ENCODE measurements around the gene ERGIC2.

ERGIC2 gene

GRCh38 chr12:29320295-29321085 lies 60.5 kb downstream of the ERGIC2 start:
- ATAC-seq = peak; percentile 83
- no peak for TF ChIP-seq GLIS3 (CRISPR knock-in tag; IDR thresholded peaks at IDR 0.05)
- TF ChIP-seq RARB (CRISPR knock-in tag; IDR thresholded peaks at IDR 0.05) = no peak
- TF ChIP-seq CSDC2 (CRISPR knock-in tag; IDR thresholded peaks at IDR 0.05) = peak; percentile 26; the same call in 1 of the 2 replicates
- TF ChIP-seq ISL1 (CRISPR knock-in tag; IDR thresholded peaks at IDR 0.05) = peak; percentile 94
- TF ChIP-seq BACH2 (CRISPR knock-in tag; IDR thresholded peaks at IDR 0.05; ENCODE audit: borderline replicate concordance) = no peak
- peak; percentile 68 for TF ChIP-seq CREB5 (CRISPR knock-in tag; IDR thresholded peaks at IDR 0.05; ENCODE audit: low read depth)
- TF ChIP-seq, protein P1, sequence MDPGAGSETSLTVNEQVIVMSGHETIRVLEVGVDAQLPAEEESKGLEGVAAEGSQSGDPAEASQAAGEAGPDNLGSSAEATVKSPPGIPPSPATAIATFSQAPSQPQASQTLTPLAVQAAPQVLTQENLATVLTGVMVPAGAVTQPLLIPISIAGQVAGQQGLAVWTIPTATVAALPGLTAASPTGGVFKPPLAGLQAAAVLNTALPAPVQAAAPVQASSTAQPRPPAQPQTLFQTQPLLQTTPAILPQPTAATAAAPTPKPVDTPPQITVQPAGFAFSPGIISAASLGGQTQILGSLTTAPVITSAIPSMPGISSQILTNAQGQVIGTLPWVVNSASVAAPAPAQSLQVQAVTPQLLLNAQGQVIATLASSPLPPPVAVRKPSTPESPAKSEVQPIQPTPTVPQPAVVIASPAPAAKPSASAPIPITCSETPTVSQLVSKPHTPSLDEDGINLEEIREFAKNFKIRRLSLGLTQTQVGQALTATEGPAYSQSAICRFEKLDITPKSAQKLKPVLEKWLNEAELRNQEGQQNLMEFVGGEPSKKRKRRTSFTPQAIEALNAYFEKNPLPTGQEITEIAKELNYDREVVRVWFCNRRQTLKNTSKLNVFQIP (CRISPR knock-in tag; IDR thresholded peaks at IDR 0.05; ENCODE audit: borderline replicate concordance, low read depth) = peak; percentile 14; the same call in 1 of the 2 replicates
- no peak for TF ChIP-seq ZFP3 (CRISPR knock-in tag; IDR thresholded peaks at IDR 0.05)
- TF ChIP-seq, protein P2, sequence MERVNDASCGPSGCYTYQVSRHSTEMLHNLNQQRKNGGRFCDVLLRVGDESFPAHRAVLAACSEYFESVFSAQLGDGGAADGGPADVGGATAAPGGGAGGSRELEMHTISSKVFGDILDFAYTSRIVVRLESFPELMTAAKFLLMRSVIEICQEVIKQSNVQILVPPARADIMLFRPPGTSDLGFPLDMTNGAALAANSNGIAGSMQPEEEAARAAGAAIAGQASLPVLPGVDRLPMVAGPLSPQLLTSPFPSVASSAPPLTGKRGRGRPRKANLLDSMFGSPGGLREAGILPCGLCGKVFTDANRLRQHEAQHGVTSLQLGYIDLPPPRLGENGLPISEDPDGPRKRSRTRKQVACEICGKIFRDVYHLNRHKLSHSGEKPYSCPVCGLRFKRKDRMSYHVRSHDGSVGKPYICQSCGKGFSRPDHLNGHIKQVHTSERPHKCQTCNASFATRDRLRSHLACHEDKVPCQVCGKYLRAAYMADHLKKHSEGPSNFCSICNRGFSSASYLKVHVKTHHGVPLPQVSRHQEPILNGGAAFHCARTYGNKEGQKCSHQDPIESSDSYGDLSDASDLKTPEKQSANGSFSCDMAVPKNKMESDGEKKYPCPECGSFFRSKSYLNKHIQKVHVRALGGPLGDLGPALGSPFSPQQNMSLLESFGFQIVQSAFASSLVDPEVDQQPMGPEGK (CRISPR knock-in tag; IDR thresholded peaks at IDR 0.05; ENCODE audit: borderline replicate concordance) = no peak
- no peak for TF ChIP-seq TSHZ2 (CRISPR knock-in tag; IDR thresholded peaks at IDR 0.05)
- 0 out of 2 replicates have a peak, but pooled peaks have one; percentile 8 for TF ChIP-seq ZC3H10 (CRISPR knock-in tag; IDR thresholded peaks at IDR 0.05)
- TF ChIP-seq SNAI2 (CRISPR knock-in tag; IDR thresholded peaks at IDR 0.05) = no peak
- TF ChIP-seq PPARA (CRISPR knock-in tag; IDR thresholded peaks at IDR 0.05; ENCODE audit: borderline replicate concordance) = no peak

- ATAC-seq = peak; percentile 79
- TF ChIP-seq TCF4 (CRISPR knock-in tag; IDR thresholded peaks at IDR 0.05; ENCODE audit: borderline replicate concordance) (no peak), TOX (CRISPR knock-in tag; IDR thresholded peaks at IDR 0.05; ENCODE audit: borderline replicate concordance) (no peak), ISL1 (CRISPR knock-in tag; IDR thresholded peaks at IDR 0.05) (peak; percentile 44), CSDC2 (CRISPR knock-in tag; IDR thresholded peaks at IDR 0.05) (peak; percentile 80; the same call in 1 of the 2 replicates)
Measured at GRCh38 chr12:29317556-29318363, 63.2 kb downstream of the ERGIC2 start.

DNA sequence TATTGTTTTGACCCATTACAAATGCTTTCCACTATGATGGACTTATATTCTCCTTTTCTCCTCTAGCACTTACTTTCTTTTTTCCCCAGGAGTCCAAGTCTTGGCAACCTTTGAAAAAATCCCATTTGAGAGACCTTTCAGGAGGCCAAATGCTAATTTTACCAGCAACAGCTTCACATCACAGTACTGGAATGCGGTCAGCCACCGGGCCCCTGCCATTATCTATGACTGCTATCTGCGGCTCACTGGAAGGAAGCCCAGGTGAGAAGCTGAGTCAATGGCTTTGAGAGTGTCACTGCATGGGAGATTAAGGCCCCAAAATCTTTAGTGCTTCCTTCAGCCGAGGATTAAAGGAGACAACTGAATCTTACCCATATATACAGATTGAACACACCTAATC lies 64.2 kb downstream of the ERGIC2 start:
- TF ChIP-seq CSDC2 (CRISPR knock-in tag; IDR thresholded peaks at IDR 0.05) = peak; percentile 77; the same call in 1 of the 2 replicates
- peak; percentile 73; the same call in 1 of the 2 replicates for TF ChIP-seq CREB5 (CRISPR knock-in tag; IDR thresholded peaks at IDR 0.05; ENCODE audit: low read depth)
- no peak for TF ChIP-seq PPARA (CRISPR knock-in tag; IDR thresholded peaks at IDR 0.05; ENCODE audit: borderline replicate concordance)
- TF ChIP-seq SNAI2 (CRISPR knock-in tag; IDR thresholded peaks at IDR 0.05) = peak; percentile 85
- TF ChIP-seq ESRRG (CRISPR knock-in tag; IDR thresholded peaks at IDR 0.05) = 0 out of 2 replicates have a peak, but pooled peaks have one; percentile 24
- no peak for TF ChIP-seq BACH2 (CRISPR knock-in tag; IDR thresholded peaks at IDR 0.05; ENCODE audit: borderline replicate concordance)
- TF ChIP-seq, protein P2 (CRISPR knock-in tag; IDR thresholded peaks at IDR 0.05; ENCODE audit: borderline replicate concordance) = peak; percentile 60; the same call in 1 of the 2 replicates
- TF ChIP-seq GLIS3 (CRISPR knock-in tag; IDR thresholded peaks at IDR 0.05) = 0 out of 2 replicates have a peak, but pooled peaks have one; percentile 58
- peak; percentile 76; the same call in 1 of the 2 replicates for TF ChIP-seq ZFP3 (CRISPR knock-in tag; IDR thresholded peaks at IDR 0.05)
- TF ChIP-seq ISL1 (CRISPR knock-in tag; IDR thresholded peaks at IDR 0.05) = peak; percentile 97
- no peak; the same call in 1 of the 2 replicates for TF ChIP-seq ZFP30 (CRISPR knock-in tag; IDR thresholded peaks at IDR 0.05)
- ATAC-seq = peak; percentile 66
